ENCODE results near the gene PITHD1.
A peak's percentile ranks its signal among the peaks of the same experiment; 100 is the strongest.

- no peak for TF ChIP-seq POLR2A (IDR thresholded peaks at IDR 0.05)
- TF ChIP-seq, protein P1, sequence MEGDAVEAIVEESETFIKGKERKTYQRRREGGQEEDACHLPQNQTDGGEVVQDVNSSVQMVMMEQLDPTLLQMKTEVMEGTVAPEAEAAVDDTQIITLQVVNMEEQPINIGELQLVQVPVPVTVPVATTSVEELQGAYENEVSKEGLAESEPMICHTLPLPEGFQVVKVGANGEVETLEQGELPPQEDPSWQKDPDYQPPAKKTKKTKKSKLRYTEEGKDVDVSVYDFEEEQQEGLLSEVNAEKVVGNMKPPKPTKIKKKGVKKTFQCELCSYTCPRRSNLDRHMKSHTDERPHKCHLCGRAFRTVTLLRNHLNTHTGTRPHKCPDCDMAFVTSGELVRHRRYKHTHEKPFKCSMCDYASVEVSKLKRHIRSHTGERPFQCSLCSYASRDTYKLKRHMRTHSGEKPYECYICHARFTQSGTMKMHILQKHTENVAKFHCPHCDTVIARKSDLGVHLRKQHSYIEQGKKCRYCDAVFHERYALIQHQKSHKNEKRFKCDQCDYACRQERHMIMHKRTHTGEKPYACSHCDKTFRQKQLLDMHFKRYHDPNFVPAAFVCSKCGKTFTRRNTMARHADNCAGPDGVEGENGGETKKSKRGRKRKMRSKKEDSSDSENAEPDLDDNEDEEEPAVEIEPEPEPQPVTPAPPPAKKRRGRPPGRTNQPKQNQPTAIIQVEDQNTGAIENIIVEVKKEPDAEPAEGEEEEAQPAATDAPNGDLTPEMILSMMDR (IDR thresholded peaks at IDR 0.05): peak in 1 of 3 donors; percentile 49
Measured at GRCh38 chr1:23772049-23772853, 6.0 kb upstream of the PITHD1 start.

Data from lower leg skin (tissue), 3 donors.